Stimulated activated CD4-positive, alpha-beta T cell treated with anti-CD3 and anti-CD28 coated beads, Interleukin-12 subunit alpha, Interleukin-12 subunit beta, amount 100 ng/mL, for 24 hours (primary cell): Measurements from ENCODE around the gene GEN1.

ENCODE experiments used
- DNase-seq, 2 experiments: peaks; one replicate each; pipeline ENCODE4 v3.0.0-alpha.2; 2020; ENCODE audit warnings: low read depth in 2 of 2

Gene GEN1, protein sequence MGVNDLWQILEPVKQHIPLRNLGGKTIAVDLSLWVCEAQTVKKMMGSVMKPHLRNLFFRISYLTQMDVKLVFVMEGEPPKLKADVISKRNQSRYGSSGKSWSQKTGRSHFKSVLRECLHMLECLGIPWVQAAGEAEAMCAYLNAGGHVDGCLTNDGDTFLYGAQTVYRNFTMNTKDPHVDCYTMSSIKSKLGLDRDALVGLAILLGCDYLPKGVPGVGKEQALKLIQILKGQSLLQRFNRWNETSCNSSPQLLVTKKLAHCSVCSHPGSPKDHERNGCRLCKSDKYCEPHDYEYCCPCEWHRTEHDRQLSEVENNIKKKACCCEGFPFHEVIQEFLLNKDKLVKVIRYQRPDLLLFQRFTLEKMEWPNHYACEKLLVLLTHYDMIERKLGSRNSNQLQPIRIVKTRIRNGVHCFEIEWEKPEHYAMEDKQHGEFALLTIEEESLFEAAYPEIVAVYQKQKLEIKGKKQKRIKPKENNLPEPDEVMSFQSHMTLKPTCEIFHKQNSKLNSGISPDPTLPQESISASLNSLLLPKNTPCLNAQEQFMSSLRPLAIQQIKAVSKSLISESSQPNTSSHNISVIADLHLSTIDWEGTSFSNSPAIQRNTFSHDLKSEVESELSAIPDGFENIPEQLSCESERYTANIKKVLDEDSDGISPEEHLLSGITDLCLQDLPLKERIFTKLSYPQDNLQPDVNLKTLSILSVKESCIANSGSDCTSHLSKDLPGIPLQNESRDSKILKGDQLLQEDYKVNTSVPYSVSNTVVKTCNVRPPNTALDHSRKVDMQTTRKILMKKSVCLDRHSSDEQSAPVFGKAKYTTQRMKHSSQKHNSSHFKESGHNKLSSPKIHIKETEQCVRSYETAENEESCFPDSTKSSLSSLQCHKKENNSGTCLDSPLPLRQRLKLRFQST

DNA sequence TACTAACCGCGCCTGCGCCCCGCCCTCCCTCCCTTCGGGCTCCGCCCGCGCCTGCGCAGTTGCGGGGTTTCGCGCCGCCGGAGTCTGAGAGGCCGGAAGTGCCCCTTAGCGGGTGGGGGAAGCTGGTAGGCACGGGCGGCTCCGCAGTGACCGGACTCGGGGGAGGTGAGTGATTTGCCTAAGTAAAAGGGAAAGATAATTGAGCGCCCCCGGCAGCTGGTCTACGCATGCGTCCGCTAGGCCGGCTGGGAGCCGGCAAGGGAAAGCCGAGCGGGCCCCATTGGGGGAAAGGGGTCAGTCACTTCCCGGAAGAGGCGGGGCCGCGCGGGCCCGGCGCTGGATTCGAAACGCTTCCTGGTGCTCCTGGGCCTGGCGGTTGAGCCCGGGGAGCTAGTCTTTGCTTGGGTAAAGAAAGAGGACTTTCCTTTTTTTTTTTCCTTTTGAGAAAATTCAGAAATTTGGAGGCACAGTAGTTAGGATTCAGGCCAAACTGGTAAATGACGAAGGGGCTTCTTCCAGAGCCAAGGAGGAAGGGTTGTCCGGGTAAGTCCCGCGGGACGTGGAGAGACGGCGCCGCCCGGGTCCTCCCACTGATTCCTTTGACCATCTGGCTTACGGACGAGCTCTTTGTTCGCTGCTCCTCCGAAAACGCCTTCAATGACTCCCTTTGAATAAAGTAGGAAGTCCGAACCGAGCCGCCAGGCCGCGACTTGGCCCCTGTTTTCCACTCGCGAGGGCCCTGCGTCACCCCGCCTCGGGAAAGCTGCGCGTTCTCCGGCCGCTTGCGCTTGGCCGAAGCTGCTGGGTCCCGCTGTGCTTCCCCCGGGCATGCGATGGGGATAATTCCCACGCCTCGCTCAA lies at the start of gene GEN1, which contains the start of gene SMC6:
Gene GEN1 (plus strand): TSS at position 336 of the 861 bp plus-strand sequence. CDS start 5,806 bp downstream, outside the sequence.
Gene SMC6 (minus strand): TSS at position 8 of the 861 bp plus-strand sequence. CDS start 7,864 bp downstream, outside the sequence.
- DNase-seq = peak; percentile 81 to 86

DNA sequence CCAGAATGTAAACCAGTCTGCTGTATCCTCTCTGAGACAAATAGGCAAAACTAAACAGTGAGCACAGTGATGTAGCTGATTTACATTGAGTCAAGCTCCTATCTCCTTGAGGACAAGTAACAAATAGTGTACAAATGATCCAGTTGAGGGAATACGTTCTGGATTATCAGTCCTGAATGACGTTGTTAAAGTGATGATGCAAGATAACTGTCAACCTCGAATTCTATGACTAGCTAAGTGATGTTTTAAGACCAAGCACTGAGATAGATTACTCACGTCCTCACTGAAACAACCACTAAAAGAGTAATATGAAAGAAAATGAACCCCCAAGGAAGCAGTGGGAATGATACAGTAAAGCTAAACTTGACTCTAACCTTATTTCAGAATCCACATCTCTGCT lies 47.1 kb upstream of the GEN1 start:
- no peak for DNase-seq

DNA sequence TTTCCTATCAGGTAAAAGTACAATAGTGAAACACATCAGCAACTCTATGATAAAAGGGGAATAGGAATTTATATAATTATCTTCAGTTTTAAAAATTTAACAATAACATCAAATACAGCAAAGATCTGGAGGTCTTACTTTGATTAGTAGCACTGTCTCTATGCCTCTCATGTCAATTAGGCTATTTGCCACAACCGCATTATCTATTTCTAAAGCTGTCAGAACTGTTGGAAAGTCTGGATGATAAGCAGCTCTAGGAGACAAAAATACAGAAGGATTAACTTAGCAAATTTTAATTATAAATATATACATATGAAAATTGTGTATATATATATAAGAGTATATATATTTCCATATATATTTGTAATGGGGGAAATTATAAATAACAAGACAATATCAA lies 45.4 kb upstream of the GEN1 start:
- no peak for DNase-seq

DNA sequence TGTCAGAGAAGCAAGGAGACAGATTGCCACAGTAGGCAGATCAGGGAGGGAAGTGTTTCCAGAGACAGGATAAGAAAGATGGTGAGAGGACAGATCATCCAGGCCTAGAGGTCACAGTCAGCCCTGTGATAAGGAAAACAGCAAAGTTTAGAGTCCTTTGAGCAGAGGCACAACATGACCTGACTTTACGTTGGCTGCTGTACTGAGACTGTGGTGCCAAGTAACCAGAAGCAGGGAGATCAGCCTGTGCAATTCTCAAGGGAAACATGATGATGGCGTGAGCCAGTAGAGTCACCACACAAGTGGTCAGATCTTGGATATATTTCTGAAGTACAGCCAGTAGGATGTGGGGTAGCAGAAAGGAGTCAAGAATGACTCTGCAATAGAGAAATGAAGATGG lies 44.0 kb upstream of the GEN1 start:
- DNase-seq = no peak

DNA sequence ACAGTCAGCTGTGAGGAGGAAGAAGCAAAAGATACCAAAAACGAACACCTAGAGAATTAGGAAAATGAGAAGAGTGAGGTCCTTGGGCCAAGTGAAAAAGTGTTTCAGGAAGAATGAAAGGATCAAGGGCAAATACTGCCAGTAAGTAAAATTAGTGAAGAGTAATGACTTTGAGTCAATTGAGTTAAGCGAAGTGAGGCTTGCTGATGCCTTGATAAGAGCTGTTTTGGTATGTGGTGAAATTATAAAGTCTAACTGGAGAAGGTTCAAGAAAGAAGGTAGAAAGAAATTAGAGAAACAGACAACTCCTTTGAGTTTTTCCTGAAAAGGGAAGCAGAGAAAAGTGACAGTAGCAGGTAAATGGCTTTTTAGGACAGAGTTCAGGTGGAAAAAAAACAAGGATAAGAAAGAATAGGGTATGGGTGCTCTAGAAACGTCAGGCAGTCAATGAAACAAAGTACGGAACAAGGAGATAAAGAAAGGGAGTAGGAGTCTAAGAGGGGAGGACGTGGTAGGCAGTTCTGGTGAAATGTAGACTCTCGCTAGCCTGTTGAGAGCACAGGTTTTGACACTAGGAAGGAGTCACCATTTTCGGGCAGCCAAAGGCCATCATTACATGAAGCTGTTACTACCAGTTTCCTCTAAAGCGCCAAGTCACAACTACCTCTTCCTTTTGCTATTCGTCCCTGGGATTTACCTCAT lies 43.2 kb upstream of the GEN1 start:
- DNase-seq = no peak

DNA sequence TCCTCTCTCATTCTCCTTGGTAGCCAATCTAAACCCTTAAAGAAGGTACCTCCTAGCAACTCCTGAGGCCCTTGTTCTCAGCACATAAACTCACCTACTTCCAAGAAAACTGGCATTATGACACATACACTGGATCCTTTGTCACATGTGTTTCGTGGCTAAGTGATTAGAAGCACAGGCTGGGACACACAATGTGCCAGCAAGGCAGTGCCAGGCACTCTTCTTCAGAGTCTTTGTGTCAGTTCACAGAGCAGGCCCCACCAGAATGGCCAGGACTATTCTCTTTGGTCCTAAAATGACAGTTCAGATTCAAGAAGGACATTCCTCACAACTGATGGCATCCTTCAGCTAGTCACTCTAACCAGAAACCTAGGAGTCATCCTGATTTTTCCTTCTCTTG lies 40.6 kb upstream of the GEN1 start:
- DNase-seq = no peak

DNA sequence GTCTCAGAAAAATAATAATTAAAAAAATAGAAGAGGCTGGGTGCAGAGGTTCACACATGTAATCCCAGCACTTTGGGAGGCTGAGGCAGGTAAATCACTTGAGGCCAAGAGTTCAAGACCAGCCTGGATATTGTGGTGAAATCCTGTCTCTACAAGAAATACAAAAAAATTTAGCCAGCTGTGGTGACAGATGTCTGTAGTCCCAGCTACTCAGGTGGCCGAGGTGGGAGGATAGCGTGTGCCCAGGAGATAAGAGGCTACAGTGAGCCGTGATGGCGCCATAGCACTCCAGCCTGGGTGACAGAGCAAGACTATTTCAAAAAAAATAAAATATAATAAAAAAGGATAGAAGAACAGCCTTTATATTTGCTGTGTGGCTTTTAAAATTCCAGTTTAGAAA lies 36.3 kb upstream of the GEN1 start:
- DNase-seq = no peak

DNA sequence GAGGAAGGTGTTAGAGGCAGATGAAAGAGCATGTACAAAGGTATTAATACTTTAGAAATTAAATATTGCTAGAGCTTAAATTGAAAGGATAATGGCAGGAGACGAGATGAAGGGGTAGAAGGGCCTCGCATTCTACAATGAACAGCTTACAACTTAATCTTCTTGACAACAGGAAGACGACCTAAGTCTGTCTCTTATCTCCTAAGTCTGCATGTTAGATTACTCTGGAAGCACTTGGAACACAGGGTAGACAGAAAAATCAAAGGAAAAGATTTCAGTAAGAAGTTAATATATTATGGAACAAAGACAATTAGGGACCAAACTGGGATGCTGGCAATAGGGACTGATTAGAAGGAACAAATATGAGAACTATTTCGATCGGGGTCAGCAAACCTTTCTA lies 35.2 kb upstream of the GEN1 start:
- no peak for DNase-seq

DNA sequence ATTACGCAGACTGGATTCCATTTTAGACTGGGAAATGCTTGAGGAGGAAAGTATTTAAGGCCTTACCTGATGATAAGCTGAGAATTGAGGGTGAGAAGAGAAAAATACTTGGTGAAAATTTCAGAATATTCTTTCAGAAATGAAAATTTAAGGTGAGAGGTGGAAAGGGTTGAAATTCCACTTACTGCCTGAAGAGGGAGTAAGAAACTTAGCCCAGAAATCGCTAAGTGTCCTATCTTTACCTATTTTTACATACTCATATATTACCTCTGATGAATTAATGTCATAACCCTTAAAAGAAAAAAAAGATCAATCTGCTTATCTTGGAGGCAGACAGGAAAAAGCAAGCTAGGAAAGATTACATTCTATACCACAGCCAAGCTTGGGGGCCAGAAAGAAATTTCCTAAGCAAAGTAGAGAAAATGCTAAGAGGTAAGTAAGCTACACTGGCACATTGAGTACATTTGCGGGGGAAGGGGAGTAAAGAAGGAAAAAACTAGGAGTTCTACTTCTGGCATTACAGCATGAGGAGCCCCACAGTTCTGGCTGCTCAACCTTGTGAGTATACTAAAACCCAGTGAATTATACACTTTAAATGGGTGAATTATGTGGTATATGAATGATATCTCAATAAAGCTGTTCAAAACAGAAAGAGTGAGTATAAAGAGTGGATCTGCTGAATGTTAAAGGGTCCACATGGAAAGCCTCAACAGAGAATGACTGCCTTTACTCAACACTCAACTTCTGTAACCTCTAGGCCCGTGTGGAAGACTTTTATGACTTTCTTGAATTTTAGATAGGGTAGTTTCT lies 34.2 kb upstream of the GEN1 start:
- DNase-seq = no peak

DNA sequence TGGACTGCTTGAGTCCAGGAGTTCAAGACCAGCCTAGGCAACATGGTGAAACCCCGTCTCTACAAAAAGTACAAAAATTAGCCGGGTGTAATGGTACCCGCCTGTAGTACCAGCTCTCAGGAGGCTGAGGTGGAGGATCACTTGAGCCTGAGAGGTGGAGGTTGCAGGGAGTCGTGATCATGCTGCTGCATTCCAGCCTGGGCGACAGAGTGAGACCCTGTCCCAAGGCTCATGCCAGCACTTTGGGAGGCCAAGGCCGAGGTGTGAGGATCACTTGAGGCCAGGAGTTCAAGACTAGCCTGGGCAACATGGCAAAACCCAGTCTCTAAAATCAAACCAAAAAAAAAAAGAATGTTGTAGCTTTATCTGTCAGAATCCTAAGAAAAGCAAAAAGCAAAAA lies 25.7 kb upstream of the GEN1 start:
- DNase-seq = no peak

DNA sequence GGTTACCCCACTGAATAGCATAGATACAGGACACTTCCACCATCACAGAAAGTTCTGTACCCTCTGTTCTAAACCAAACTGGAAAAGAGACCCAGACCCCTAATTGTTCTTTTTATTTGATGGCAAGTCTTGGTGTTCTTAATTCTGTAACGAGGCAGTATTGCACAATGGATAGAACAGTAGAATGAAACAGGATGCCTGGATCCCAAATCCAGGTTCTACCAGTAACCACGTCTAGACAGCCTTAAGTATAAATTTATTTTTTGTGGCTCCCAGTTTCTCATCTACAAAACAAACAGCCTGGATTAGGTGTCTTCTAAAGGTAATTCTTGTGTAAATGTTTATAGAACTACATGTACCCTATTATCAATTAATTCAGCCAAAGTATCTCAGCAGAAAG lies 24.1 kb upstream of the GEN1 start:
- no peak for DNase-seq

DNA sequence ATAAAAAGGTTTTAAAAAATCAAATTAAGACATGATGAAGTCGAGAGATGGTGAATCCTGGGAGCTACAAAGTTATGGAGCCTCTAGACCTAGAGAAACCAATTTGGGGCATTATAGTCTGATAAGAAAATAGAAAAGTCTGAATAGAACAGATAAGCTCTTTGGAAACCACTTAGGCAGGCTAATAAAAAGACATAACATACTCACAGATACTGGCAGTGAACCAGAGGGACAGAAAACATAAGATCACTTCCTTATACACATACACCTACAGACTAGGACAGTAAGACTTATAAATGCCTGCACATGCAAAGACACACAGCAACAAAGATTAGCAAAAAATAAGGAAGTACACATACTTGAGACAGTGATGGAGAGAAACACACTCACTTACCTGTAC lies 20.3 kb upstream of the GEN1 start:
- no peak for DNase-seq

DNA sequence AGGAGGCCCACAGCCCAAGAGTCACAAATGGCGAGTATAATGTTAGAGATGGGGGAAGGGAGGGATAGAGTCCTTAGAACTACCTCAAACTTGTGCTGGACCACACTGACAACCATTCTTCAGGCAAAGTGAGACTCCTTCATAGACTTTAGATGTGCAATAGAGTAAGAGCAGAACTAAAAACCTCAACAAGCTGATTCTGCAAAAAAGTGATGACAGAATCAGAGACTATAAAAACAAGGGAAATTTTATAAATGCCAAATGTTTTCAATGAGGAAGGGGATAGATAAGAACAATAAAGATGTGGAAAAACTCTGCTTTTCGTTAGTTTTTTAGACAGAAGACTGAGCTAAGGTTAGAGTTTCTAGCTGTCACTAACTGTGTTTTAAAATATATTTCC lies 18.1 kb upstream of the GEN1 start:
- DNase-seq = no peak

DNA sequence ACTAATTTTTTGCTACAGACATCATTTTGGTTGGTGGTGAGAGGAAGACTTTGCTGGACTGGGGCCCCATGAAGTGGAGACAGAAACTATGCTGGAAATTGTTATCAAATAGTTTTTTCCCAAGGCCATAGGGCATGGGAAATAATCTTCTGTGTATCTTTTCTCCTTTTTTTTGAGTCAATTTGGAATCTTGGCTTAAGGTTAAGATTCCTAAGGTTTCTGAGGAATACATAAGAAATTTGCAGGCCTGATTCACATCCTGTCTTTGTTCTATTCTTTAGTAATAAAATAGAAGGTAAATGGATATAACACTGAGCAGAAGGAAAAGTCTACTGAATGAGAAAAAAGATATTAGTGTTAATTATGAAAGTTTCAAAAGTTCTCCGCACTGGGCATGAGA lies 16.9 kb upstream of the GEN1 start:
- no peak for DNase-seq

DNA sequence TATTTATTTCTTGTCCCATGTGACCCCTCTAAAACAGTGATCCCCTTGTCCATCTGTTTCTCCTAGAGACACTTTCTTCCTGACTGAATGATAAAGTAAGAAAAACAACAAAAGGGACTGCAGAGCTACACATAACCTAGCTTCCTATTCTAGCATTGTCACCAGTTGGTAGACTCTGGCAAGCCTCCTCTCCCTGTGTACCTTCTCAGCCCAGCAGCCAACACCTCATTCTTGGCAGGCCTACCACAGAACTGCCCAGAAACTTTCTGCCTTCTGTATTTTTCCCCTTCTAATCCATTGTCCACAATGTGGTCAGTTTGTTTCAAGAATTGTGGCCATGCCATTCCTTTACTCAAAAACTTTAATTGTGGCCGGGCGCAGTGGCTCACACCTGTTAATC lies 13.7 kb upstream of the GEN1 start:
- DNase-seq = no peak

DNA sequence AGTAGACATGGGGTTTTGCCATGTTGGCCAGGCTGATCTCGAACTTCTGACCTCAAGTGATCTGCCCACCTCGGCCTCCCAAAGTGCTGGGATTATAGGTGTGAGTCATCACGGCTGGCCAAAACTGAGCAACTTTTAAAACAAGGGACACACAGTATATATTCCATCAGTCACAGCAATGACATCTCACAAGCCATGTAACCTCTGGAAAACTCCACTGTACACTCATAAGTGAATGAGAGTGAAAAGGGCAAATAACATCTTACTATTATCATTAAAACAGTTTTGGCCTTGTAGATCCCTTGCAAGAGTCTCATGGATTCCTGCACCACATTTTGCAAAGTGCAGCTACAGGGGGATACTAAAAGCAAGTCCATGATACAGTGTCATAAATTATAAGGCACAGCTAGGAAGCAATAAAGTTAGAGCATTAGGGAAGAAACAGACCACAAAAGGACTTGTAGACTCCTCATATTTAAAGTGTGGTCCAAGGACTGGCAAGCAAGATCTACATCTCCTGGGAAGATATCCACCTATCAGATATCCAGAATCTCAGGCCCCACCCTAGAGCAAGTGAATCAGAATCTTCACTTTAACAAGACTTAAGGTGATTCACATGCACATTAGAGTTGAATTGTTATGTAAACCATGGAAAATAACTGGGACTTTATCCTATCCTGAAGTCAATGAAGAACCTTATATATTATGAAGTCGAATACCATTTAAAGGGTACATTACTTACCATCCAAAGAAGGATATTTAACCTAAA lies 6.1 kb upstream of the GEN1 start:
- no peak for DNase-seq

DNA sequence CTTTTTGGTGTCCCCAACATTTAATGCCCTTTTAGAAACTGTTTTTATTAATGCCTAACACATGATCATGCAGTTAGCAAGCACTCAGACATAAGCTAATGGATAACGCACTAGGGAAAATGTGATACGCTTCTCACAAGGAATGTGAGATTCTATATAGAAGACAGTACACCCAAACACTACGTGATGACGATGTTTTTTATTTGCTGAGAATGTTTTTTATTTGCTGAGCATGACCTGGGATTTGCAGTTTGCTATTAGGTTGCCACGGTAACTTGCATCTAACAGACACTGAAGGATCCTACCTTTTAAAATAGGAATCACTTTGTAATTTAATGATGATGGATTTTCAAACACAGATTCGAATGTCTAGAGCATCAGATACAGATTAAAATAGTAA lies 5.2 kb upstream of the GEN1 start:
- no peak for DNase-seq

DNA sequence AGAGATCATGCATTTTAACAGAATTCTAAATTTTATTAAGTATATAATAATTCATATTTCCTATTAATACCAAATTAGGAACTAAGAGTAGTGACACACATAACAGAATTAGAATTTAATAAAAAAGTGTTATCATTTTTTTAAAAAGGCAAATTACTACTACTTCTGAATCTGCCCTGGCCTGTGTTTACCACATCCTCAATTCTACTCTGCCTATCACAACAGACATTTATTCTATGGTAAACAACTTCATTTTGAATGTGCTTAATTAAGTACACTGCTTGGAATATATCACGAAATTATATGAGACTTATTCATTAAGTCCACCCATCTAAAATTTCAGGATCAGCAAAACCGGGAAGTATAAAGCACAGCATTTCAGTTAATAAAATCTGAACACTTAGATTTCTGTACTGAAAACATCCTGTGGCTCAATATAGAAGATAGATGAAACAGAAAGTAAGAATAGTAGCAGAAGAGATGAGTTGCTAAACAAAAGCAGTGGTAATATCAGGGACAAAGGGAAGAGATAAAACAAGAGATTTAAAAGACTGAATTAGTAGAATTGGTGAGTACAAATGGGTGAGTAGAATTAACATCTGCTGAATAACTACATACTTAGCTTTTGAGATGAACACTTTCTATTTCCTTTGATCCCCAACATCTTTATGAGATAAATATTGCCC lies 4.0 kb upstream of the GEN1 start:
- no peak for DNase-seq

DNA sequence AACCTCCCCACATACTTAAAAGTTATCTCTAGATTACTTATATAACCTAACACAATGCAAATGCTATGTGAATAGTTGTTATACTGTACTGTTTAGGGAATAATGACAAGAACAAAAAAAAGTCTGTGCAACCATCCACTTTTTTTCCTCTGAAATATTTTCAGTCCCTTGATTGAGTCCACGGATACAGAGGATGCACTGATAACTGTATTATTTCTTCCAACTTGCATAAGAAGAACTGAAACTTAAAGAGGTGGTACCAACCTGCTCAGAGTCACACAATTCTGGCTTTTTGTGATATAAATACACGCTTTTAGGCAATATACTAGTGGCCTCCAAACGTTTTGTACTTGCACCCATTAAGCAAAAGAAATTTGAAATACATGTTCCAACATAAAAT lies 1.7 kb upstream of the GEN1 start:
- no peak for DNase-seq
